ENCODE measurements around the gene ZDHHC13.

ZDHHC13 gene

DNA sequence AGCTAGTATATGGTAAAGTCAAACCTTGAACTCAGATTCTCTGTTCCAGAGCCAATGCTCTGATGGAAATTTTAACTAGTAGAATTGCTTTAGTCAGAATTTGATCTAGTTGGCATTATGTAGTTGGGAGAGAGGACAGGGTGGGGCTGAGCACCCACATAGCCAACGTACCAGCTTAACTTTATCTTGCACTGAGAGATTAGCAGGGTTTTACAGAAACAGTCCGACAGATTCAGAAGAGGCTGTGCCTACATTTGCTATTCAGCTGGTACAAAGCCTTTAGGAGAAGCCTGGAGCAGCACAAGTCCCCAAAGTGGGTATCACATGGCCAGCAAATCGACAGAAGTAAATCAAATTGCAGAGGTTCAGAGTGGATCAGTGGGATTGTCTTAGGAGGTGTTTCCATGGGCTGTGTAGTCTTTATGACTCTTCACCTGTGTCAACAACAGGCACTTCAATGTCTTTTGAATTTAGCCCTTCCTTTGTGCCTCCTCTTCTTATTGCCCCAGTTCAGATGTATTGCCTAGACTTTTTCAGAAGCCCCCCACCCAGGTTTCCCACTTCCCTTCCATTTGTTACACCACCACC, 92.1 kb downstream of the ZDHHC13 start:
- DNase-seq: no peak

DNA sequence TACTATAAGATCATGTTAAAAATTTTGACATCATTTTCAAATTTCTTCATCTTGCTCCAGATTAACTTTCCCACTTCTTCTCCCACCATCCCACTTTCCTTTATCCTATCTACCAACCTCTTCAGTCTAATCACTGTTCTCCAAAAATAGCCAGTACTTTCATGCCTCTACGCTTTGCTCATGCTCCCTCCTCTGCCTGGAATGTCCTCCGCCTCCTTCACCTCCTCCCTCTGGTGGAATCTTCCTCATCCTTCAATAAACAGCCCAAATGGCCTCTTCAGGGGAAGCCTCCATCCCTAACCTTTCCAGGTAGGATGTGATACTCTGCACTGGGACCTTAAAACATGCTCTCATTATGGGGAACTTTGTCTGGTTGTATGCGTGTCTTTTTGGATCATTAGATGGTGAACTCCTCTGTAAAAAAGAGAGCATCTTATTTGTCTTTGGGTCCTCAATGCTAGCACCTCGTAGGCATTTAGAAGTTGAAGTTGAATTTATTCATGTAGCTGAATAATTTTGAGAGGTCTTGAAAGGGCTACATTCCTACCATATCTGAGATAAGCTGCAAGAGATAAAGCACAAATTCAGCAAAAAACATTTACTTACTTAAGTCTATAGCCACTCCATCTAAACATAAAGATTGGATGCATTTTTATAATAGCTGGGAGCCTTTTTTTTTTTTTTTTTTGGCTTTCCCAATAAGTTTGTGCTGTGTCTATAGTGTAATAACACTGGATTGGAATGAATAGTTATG, 92.8 kb downstream of the ZDHHC13 start:
- no peak for DNase-seq

DNA sequence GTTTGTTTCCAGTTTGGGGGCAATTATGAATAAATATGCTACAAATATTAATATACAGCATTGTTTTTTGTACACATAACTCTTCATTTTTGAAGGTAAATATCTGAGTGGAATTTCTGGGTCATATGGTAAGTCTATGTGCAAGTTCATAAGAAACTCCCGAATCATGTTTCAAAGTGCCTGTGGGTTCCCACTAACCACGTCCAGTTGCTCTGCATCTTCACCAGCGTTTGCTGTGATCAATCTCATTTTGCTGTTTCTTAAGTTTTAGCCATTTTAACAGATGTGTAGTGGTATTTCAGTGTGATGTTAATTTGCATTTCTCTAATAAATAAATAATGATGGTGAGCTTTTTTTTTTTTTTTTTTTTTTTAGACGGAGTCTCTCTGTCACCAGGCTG, 99.1 kb downstream of the ZDHHC13 start:
- DNase-seq: no peak

DNA sequence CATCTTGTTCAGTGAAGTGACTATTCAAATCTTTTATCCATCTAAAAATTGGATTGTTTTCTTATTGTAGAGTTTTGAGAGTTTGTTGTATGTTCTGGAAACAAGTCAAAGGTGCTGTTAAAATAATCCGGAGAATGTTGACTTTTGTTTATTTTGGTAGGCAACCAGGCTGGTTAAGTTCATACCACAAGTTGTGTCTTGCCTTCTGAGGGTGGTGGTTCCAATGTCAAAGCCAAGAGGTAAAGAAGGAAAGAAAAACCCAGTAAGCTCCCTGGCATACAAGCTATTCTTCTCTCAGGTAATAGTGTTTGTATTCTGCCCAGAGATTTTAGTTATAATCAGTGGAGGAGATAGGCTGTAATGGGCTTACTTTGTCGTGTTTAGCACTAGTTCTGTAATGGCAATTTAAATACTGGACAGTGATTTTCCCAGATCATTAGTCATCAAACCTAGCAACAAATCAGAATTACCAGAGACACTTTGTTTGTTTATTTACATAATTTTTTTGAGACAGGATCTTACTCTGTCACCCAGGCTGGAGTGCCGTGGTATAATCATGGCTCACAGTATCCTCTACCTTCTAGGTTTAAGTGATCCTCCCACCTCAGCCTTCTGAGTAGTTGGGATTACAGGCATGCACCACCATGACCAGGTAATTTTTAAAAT, 99.9 kb downstream of the ZDHHC13 start:
- no peak for DNase-seq

DNA sequence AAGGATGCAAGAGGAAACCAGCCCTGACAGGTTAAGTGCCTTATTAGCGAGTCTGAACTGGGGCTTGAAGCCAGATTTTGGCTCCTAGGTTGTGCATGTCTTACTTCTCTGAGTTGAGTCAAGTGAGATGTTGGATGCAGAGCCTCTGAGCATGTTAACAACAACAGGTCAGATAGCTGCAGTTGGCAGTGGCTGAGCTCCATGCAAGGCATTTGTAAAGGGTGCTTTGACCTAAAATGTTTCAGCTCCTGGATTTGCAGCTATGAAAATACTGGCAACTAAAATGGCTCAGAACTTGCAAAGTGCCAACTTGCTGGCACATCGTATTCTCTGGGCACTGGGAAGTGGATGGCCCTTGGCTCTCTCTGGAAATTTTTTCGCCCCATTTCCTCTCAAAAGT, 101.2 kb downstream of the ZDHHC13 start:
- DNase-seq: no peak

DNA sequence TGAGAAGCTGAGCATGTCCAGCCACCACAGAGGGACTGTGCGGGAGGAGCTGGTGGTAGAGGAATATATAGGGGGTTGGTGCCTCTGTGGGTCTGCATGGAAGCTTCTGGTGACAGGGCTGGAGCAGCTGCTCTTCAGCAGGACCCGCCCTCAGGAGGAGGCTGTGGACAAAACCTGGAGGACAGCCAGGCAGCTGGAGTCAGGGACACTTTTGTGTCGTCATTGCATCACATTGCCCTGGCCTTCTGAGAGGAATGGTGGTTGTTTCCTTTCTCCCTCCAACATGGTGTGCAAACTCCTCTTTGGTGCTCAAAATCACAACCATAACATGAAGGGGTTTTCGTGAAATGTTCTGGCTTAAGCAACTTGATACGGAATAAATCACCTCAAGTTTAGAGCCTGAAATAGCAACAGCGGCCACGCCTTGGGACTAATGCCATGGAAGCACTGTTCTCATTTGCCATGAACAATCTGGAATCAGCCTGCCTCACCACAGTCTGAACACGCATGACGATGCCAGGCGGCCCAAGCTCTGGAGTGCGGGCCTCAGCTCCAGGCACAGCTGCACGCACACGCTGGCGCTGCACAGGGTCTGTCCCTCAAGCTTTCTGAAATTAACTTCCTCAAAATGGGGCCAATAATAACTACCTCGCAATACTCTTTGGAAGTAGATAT, 102.0 kb downstream of the ZDHHC13 start:
- DNase-seq: no peak

DNA sequence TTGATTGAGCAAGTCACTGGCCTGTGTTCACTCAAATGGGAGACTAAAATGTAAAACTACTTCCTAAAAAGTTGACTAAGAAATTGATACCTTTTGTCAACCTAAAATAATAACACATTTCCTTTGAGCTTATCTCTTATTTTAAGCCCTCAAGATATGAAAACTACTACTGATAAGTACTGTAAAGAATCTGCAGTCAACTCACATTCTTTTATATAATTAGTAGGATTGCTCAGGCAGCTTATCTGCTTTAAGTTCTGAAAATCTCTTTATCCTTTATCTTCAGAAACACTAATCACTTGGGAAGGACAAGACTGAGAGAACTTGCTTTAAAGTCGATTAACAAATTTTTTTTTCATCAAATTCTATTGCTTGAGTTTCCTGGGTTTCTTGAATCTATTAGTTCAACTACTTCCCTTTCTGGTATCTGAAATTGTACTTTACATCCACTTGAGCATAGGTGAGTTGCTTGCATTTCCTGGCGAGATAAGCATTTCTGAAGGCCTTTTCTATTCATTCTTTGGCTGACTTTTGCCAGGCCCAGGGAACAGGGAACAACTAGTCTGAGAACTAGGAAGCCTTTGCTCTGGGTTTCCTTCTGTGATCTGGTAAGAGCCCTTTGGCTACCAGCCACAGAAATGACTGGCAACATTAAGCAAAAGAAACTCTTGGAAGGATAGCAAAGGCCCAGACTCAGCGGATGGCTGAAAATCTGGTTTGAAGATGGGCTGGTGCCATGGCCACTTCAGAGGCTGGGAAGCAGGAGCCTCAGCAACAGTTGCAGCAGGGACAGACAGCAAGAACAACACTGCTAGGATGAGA, 104.1 kb downstream of the ZDHHC13 start:
- no peak for DNase-seq

DNA sequence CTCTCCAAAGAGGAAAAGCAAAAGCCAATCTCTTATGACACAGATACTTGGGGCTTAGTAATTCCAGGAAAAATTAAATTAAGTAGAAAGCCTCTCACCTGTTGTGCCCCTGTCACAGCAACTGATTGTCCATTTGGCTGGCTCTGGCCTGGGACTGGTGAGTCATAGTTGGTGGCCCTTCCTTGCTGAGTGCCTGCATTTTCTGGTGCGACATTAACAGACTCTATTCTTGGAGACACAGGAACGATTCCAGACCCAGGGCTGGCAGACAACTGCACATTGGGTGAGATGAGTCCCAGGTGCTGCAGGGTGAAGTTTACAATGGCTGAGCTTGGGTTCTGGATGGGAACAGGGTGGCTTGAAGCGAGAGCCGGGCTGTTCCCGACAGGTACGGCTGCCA, 108.2 kb downstream of the ZDHHC13 start:
- no peak for DNase-seq

DNA sequence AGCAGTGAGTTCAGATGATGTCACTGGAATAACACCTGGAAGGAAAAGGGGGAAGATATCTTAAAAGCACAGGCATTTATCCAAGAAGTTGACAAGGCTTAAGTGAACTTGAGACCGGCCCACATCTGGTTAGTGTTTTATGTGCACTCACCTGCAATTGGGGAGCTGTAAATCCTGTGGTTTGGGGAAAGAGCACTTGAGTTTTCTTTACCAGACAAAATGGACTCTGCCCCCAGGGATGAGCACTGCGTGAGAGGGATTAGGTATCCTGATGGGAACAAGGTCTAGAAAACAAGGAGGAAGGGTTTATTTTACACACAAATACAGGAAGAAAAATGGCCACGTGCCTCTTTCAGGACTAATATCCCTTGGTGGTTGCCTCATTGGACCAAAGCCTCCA, 108.6 kb downstream of the ZDHHC13 start:
- no peak for DNase-seq
